Measurements from ENCODE around the gene USP5.

The USP5 gene

GRCh38 chr12:6818645-6819044 is 33.3 kb upstream of the USP5 start:
- TF ChIP-seq POLR2AphosphoS5 (IDR thresholded peaks at IDR 0.05; ENCODE audit: low read depth, low read length) (no peak), POLR2A (IDR thresholded peaks at IDR 0.05; ENCODE audit: low read depth, low read length) (no peak), PAX5 (IDR thresholded peaks at IDR 0.05; ENCODE audit: insufficient read depth, low read length, severe bottlenecking) (no peak), SPI1 (IDR thresholded peaks at IDR 0.05; ENCODE audit: low read depth, low read length) (no peak), TAF1 (IDR thresholded peaks at IDR 0.05; ENCODE audit: low read depth, low read length) (no peak), POU2F2 (IDR thresholded peaks at IDR 0.05; ENCODE audit: low read depth, low read length) (no peak)
- no peak for DNase-seq (ENCODE audit: insufficient read length, low spot score)
- no peak for FAIRE-seq

GRCh38 chr12:6819106-6820030 is 32.6 kb upstream of the USP5 start:
- DNase-seq (ENCODE audit: insufficient read length, low spot score) (no peak), FAIRE-seq (no peak)
- TF ChIP-seq SPI1 (IDR thresholded peaks at IDR 0.05; ENCODE audit: low read depth, low read length) = no peak
- TF ChIP-seq TAF1 (IDR thresholded peaks at IDR 0.05; ENCODE audit: low read depth, low read length) = no peak
- TF ChIP-seq POLR2A (IDR thresholded peaks at IDR 0.05; ENCODE audit: low read depth, low read length) = no peak
- TF ChIP-seq POLR2AphosphoS5 (IDR thresholded peaks at IDR 0.05; ENCODE audit: low read depth, low read length) = no peak
- TF ChIP-seq POU2F2 (IDR thresholded peaks at IDR 0.05; ENCODE audit: low read depth, low read length) = no peak
- no peak for TF ChIP-seq PAX5 (IDR thresholded peaks at IDR 0.05; ENCODE audit: insufficient read depth, low read length, severe bottlenecking)

- DNase-seq (ENCODE audit: insufficient read length, low spot score) (no peak), FAIRE-seq (no peak)
- TF ChIP-seq POLR2A (IDR thresholded peaks at IDR 0.05; ENCODE audit: low read depth, low read length) (no peak), PAX5 (IDR thresholded peaks at IDR 0.05; ENCODE audit: insufficient read depth, low read length, severe bottlenecking) (no peak), POLR2AphosphoS5 (IDR thresholded peaks at IDR 0.05; ENCODE audit: low read depth, low read length) (no peak), SPI1 (IDR thresholded peaks at IDR 0.05; ENCODE audit: low read depth, low read length) (no peak), POU2F2 (IDR thresholded peaks at IDR 0.05; ENCODE audit: low read depth, low read length) (no peak), TAF1 (IDR thresholded peaks at IDR 0.05; ENCODE audit: low read depth, low read length) (no peak)
These were observed 31.8 kb upstream of the USP5 start for GRCh38 chr12:6820166-6820565.

GRCh38 chr12:6821591-6822425 is 30.1 kb upstream of the USP5 start, which contains the start of gene GPR162:
TSS of gene GPR162 (plus strand) at chr12:6821821. CDS start at chr12:6823899, 2,078 bp downstream.
- no peak for TF ChIP-seq SPI1 (IDR thresholded peaks at IDR 0.05; ENCODE audit: low read depth, low read length)
- no peak for TF ChIP-seq POLR2A (IDR thresholded peaks at IDR 0.05; ENCODE audit: low read depth, low read length)
- TF ChIP-seq POU2F2 (IDR thresholded peaks at IDR 0.05; ENCODE audit: low read depth, low read length) = no peak
- no peak for TF ChIP-seq TAF1 (IDR thresholded peaks at IDR 0.05; ENCODE audit: low read depth, low read length)
- no peak for DNase-seq (ENCODE audit: insufficient read length, low spot score)
- FAIRE-seq = no peak

- no peak for TF ChIP-seq POLR2A (IDR thresholded peaks at IDR 0.05; ENCODE audit: low read depth, low read length)
- no peak for FAIRE-seq
- no peak for DNase-seq (ENCODE audit: insufficient read length, low spot score)
These were observed 29.4 kb upstream of the USP5 start for GRCh38 chr12:6822426-6823135.

- DNase-seq (ENCODE audit: insufficient read length, low spot score) (no peak), FAIRE-seq (no peak)
- TF ChIP-seq POLR2A (IDR thresholded peaks at IDR 0.05; ENCODE audit: low read depth, low read length) (no peak), POU2F2 (IDR thresholded peaks at IDR 0.05; ENCODE audit: low read depth, low read length) (no peak), PAX5 (IDR thresholded peaks at IDR 0.05; ENCODE audit: insufficient read depth, low read length, severe bottlenecking) (no peak)
These were observed 28.5 kb upstream of the USP5 start for GRCh38 chr12:6823182-6824084.

- no peak for TF ChIP-seq SPI1 (IDR thresholded peaks at IDR 0.05; ENCODE audit: low read depth, low read length)
- no peak for TF ChIP-seq POLR2A (IDR thresholded peaks at IDR 0.05; ENCODE audit: low read depth, low read length)
- no peak for TF ChIP-seq TAF1 (IDR thresholded peaks at IDR 0.05; ENCODE audit: low read depth, low read length)
- no peak for TF ChIP-seq POLR2AphosphoS5 (IDR thresholded peaks at IDR 0.05; ENCODE audit: low read depth, low read length)
- no peak for TF ChIP-seq POU2F2 (IDR thresholded peaks at IDR 0.05; ENCODE audit: low read depth, low read length)
- FAIRE-seq (no peak), DNase-seq (ENCODE audit: insufficient read length, low spot score) (no peak)
These were observed 27.7 kb upstream of the USP5 start for GRCh38 chr12:6824085-6824775.

- no peak for DNase-seq (ENCODE audit: insufficient read length, low spot score)
- no peak for FAIRE-seq
- no peak for TF ChIP-seq TAF1 (IDR thresholded peaks at IDR 0.05; ENCODE audit: low read depth, low read length)
These were observed 27.0 kb upstream of the USP5 start for GRCh38 chr12:6824901-6825381.

Data from GM12891 (cell line).